Tibial nerve (tissue), 4 donors: ENCODE results near the gene MAPKAP1. TPM values are rescaled to one million over a fixed set of nuclear protein-coding genes. Genes with fewer than 3 reads are reported as not detected.

Source experiments
- DNase-seq, 2 donors: peaks; one replicate each; pipeline ENCODE4 v3.0.0-alpha.2; 2019; ENCODE audit warnings: low spot score in 2 of 2
- H3K27ac ChIP-seq, 4 donors: fragments of 200-600 bp; sonication (generic) in 3 of 4; one replicate each; pipeline ENCODE4 v1.5.1; 2017 to 2019; ENCODE audit warnings: mild to moderate bottlenecking in 1 of 4
- H3K27me3 ChIP-seq, 2 donors: fragments of 200-600 bp; sonication (generic) in 1 of 2; one replicate each; pipeline versions ENCODE4 v1.5.1 to v1.6.0; 2017 to 2019
- H3K36me3 ChIP-seq, 3 donors: fragments of 200-600 bp; sonication (generic); one replicate each; pipeline ENCODE4 v1.5.1; 2018 to 2019
- H3K4me1 ChIP-seq, 4 donors: fragments of 200-600 bp; sonication (generic) in 3 of 4; one replicate each; pipeline ENCODE4 v1.5.1; 2017 to 2019
- H3K4me3 ChIP-seq, 4 donors: fragments of 200-600 bp; sonication (generic) in 3 of 4; one replicate each; pipeline ENCODE4 v1.5.1; 2017 to 2019; ENCODE audit warnings: mild to moderate bottlenecking in 1 of 4, moderate library complexity in 1 of 4
- H3K9me3 ChIP-seq, 4 donors: fragments of 200-600 bp; sonication (generic) in 3 of 4; one replicate each; pipeline ENCODE4 v1.5.1; 2017 to 2019
- CTCF ChIP-seq, 5 experiments: fragments of 200-600 bp in 3 of 5; fragments of 450-650 bp in 2 of 5; sonication (generic) in 3 of 5; IDR thresholded peaks; one replicate each; pipeline ENCODE4 v1.5.1; 2016 to 2019; ENCODE audit warnings: antibody characterized with exemption in 5 of 5, mild to moderate bottlenecking in 3 of 5, moderate library complexity in 2 of 5
- EP300 ChIP-seq, 2 donors: sonication (generic); formaldehyde crosslinking; IDR thresholded peaks; one replicate each; pipeline ENCODE4 v1.6.1; 2017; ENCODE audit warnings: antibody characterized with exemption in 2 of 2, mild to moderate bottlenecking in 1 of 2
- POLR2A ChIP-seq, 2 donors: fragments of 450-650 bp; IDR thresholded peaks; one replicate each; pipeline ENCODE4 v1.6.1; 2017; ENCODE audit warnings: antibody characterized with exemption in 2 of 2, mild to moderate bottlenecking in 2 of 2, moderate library complexity in 2 of 2
- WGBS, 2 donors: methylation state at CpG; one replicate each; pipeline ENCODE4 v1.1.5; 2018; 5-methylcytosine and 5-hydroxymethylcytosine counted together
- total RNA-seq, 4 donors: library from RNA; depleted of rRNA; stranded (reverse); fragments of >200 nt; gene quantifications; one replicate each; pipeline ENCODE4 v1.1.0, GENCODE V29; 2016

Gene MAPKAP1
- total RNA-seq, 4 donors from 2014 or later = 61.4 to 111 (median 92.7) TPM

- Histone ChIP-seq H3K27me3 (no peaks in the 10 kb centered on the region), H3K27ac (no peak overlapping the region), H3K9me3 (no peaks in the 10 kb centered on the region), H3K4me3 (no peak overlapping the region), H3K36me3 (no peaks in the 10 kb centered on the region), H3K4me1 (peaks cover 0 to 7% (median 3%) of the 10 kb centered on the region in 4 donors)
- whole genome bisulfite sequencing, 2 donors = 85 to 87% methylated on average over 11 to 12 of the region's 13 CpGs
- DNase-seq = no peak
- TF ChIP-seq CTCF (IDR thresholded peaks at IDR 0.05) (no peak), EP300 (IDR thresholded peaks at IDR 0.05) (no peak), POLR2A (IDR thresholded peaks at IDR 0.05) (no peak)
Measured at GRCh38 chr9:125421591-125422181, 285.3 kb downstream of the MAPKAP1 start.

GRCh38 chr9:125421166-125421565 is 285.8 kb downstream of the MAPKAP1 start:
- no peak overlapping the region for H3K4me3 ChIP-seq
- no peaks in the 10 kb centered on the region for H3K36me3 ChIP-seq
- no peak for DNase-seq
- TF ChIP-seq CTCF (IDR thresholded peaks at IDR 0.05) (no peak), EP300 (IDR thresholded peaks at IDR 0.05) (no peak), POLR2A (IDR thresholded peaks at IDR 0.05) (no peak)
- no peak overlapping the region for H3K27ac ChIP-seq
- no peaks in the 10 kb centered on the region for H3K9me3 ChIP-seq
- H3K4me1 ChIP-seq = peaks cover 0 to 7% (median 3%) of the 10 kb centered on the region in 4 donors
- 83 to 89% methylated on average over 6 of the region's 6 CpGs for WGBS, 2 donors
- H3K27me3 ChIP-seq = no peaks in the 10 kb centered on the region

GRCh38 chr9:125418404-125418803 is 288.6 kb downstream of the MAPKAP1 start:
- H3K36me3 ChIP-seq = no peaks in the 10 kb centered on the region
- DNase-seq = no peak
- no peaks in the 10 kb centered on the region for H3K9me3 ChIP-seq
- H3K4me1 ChIP-seq = no peaks in the 10 kb centered on the region
- no peaks in the 10 kb centered on the region for H3K27me3 ChIP-seq
- no peak for TF ChIP-seq POLR2A (IDR thresholded peaks at IDR 0.05)
- TF ChIP-seq EP300 (IDR thresholded peaks at IDR 0.05) = no peak
- no peak for TF ChIP-seq CTCF (IDR thresholded peaks at IDR 0.05)
- no peak overlapping the region for H3K27ac ChIP-seq
- 84 to 90% methylated on average over 3 of the region's 3 CpGs for WGBS, 2 donors
- H3K4me3 ChIP-seq = no peak overlapping the region

- Histone ChIP-seq H3K27ac (no peak overlapping the region), H3K4me1 (no peaks in the 10 kb centered on the region), H3K9me3 (no peaks in the 10 kb centered on the region), H3K36me3 (no peaks in the 10 kb centered on the region), H3K27me3 (no peaks in the 10 kb centered on the region), H3K4me3 (no peak overlapping the region)
- TF ChIP-seq EP300 (IDR thresholded peaks at IDR 0.05) = no peak
- no peak for TF ChIP-seq POLR2A (IDR thresholded peaks at IDR 0.05)
- TF ChIP-seq CTCF (IDR thresholded peaks at IDR 0.05) = no peak
- DNase-seq = no peak
- 91 to 97% methylated on average over 7 to 8 of the region's 8 CpGs for WGBS, 2 donors
Measured at GRCh38 chr9:125416517-125416916, 290.5 kb downstream of the MAPKAP1 start.

- Histone ChIP-seq H3K27me3 (no peaks in the 10 kb centered on the region), H3K4me3 (no peak overlapping the region), H3K4me1 (no peaks in the 10 kb centered on the region), H3K9me3 (no peaks in the 10 kb centered on the region), H3K27ac (no peak overlapping the region), H3K36me3 (no peaks in the 10 kb centered on the region)
- WGBS, 2 donors = 84 to 87% methylated on average over 23 of the region's 23 CpGs
- no peak for DNase-seq
- no peak for TF ChIP-seq EP300 (IDR thresholded peaks at IDR 0.05)
- no peak for TF ChIP-seq CTCF (IDR thresholded peaks at IDR 0.05)
- TF ChIP-seq POLR2A (IDR thresholded peaks at IDR 0.05) = no peak
Measured at GRCh38 chr9:125415583-125416460, 291.2 kb downstream of the MAPKAP1 start.
